ENCODE data around the gene PLCB1. TPM values are rescaled to one million over a fixed set of nuclear protein-coding genes. Genes with fewer than 3 reads are reported as not detected.

Gene PLCB1
- total RNA-seq, 1 donor: 13.4 TPM

DNA sequence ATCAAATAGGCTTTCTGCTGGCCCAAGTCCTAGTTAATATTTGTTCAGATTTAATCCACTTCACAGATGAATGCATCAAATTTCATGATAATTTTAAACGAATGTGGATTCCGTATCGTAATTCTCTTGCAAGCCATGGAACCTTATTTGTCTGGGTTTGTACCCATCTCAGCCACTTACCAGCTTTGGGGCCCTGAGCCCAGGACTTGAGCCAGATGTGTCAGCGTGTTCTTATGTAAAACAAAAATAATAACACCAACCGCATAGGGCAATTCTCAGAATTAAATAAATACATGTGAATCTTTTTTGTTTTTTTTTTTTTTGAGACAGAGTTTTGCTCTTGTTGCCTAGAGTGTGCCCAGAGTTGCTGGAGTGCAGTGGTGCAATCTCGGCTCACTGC lies 654.3 kb downstream of the PLCB1 start:
- no peaks in the 10 kb centered on the region for H3K27me3 ChIP-seq (ENCODE audit: insufficient read depth, low read length)
- H3K4me1 ChIP-seq (ENCODE audit: insufficient read depth, low read length): peaks cover 21% of the 10 kb centered on the region
- no peaks in the 10 kb centered on the region for H4K20me1 ChIP-seq (ENCODE audit: insufficient read depth, low read length)
- no peak overlapping the region for H3K4me3 ChIP-seq (ENCODE audit: insufficient read depth, low read length)
- no peaks in the 10 kb centered on the region for H3K79me2 ChIP-seq (ENCODE audit: insufficient read depth, low read length)
- no peaks in the 10 kb centered on the region for H3K36me3 ChIP-seq (ENCODE audit: insufficient read depth, low read length)
- TF ChIP-seq, protein P1, sequence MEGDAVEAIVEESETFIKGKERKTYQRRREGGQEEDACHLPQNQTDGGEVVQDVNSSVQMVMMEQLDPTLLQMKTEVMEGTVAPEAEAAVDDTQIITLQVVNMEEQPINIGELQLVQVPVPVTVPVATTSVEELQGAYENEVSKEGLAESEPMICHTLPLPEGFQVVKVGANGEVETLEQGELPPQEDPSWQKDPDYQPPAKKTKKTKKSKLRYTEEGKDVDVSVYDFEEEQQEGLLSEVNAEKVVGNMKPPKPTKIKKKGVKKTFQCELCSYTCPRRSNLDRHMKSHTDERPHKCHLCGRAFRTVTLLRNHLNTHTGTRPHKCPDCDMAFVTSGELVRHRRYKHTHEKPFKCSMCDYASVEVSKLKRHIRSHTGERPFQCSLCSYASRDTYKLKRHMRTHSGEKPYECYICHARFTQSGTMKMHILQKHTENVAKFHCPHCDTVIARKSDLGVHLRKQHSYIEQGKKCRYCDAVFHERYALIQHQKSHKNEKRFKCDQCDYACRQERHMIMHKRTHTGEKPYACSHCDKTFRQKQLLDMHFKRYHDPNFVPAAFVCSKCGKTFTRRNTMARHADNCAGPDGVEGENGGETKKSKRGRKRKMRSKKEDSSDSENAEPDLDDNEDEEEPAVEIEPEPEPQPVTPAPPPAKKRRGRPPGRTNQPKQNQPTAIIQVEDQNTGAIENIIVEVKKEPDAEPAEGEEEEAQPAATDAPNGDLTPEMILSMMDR (IDR thresholded peaks at IDR 0.05; ENCODE audit: extremely low read depth, low read depth, low read length): no peak
- no peak overlapping the region for H3K27ac ChIP-seq (ENCODE audit: low read depth, low read length)
- no peak overlapping the region for H3K4me2 ChIP-seq (ENCODE audit: insufficient read depth, low read length)
- H2AFZ ChIP-seq (ENCODE audit: low read length): no peak overlapping the region
- no peaks in the 10 kb centered on the region for H3K9me3 ChIP-seq (ENCODE audit: low read depth, low read length)
- no peak for DNase-seq (ENCODE audit: insufficient read length, low spot score, missing footprints)

DNA sequence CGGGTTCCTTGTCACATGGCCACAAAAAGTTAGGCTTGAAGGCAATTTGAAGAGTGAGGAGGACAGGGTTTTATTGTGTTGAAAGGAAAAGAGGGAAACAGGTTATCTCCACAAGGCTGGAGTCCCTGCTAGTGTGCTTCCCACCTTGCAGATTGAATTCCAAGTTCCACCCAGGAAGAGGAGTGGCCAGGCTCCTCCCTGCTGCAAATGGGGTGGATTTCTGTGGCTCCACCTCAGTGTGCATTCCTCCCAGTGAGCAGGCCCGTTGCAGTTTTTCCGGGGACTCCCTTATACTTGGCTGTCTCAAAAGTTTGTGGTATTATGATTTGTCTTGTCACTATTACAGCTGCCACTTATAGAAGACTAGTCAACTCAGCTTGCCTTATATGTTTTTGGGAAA lies 655.0 kb downstream of the PLCB1 start:
- Histone ChIP-seq H3K4me2 (ENCODE audit: insufficient read depth, low read length) (no peak overlapping the region), H3K4me1 (ENCODE audit: insufficient read depth, low read length) (peaks cover 21% of the 10 kb centered on the region), H3K36me3 (ENCODE audit: insufficient read depth, low read length) (no peaks in the 10 kb centered on the region), H3K27ac (ENCODE audit: low read depth, low read length) (no peak overlapping the region), H2AFZ (ENCODE audit: low read length) (no peak overlapping the region), H3K4me3 (ENCODE audit: insufficient read depth, low read length) (no peak overlapping the region), H3K9me3 (ENCODE audit: low read depth, low read length) (no peaks in the 10 kb centered on the region), H3K79me2 (ENCODE audit: insufficient read depth, low read length) (no peaks in the 10 kb centered on the region), H4K20me1 (ENCODE audit: insufficient read depth, low read length) (no peaks in the 10 kb centered on the region), H3K27me3 (ENCODE audit: insufficient read depth, low read length) (no peaks in the 10 kb centered on the region)
- no peak for DNase-seq (ENCODE audit: insufficient read length, low spot score, missing footprints)
- TF ChIP-seq, protein P1 (IDR thresholded peaks at IDR 0.05; ENCODE audit: extremely low read depth, low read depth, low read length): no peak

DNA sequence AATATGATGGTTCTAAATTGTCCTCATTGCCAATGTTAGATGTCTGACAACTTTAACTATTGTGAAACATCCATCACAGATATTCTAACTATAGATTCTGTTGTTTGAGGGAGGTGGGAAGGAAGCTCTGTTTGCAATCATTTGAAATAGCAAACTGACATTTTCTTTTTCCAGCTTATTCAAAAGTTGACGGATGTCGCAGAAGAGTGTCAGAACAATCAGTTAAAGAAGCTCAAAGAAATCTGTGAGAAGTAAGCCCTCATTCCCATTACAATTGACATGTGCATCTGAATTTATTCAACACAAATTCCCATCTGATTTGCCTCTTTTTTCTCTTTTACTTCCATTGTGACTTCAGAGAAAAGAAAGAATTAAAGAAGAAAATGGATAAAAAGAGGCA lies 656.2 kb downstream of the PLCB1 start:
- no peak for DNase-seq (ENCODE audit: insufficient read length, low spot score, missing footprints)
- Histone ChIP-seq H3K4me2 (ENCODE audit: insufficient read depth, low read length) (no peak overlapping the region), H3K27me3 (ENCODE audit: insufficient read depth, low read length) (no peaks in the 10 kb centered on the region), H3K36me3 (ENCODE audit: insufficient read depth, low read length) (no peaks in the 10 kb centered on the region), H3K4me1 (ENCODE audit: insufficient read depth, low read length) (peaks cover 12% of the 10 kb centered on the region), H3K27ac (ENCODE audit: low read depth, low read length) (no peak overlapping the region), H4K20me1 (ENCODE audit: insufficient read depth, low read length) (no peaks in the 10 kb centered on the region), H3K79me2 (ENCODE audit: insufficient read depth, low read length) (no peaks in the 10 kb centered on the region), H3K4me3 (ENCODE audit: insufficient read depth, low read length) (no peak overlapping the region), H2AFZ (ENCODE audit: low read length) (no peak overlapping the region), H3K9me3 (ENCODE audit: low read depth, low read length) (no peaks in the 10 kb centered on the region)
- TF ChIP-seq, protein P1 (IDR thresholded peaks at IDR 0.05; ENCODE audit: extremely low read depth, low read depth, low read length): no peak

DNA sequence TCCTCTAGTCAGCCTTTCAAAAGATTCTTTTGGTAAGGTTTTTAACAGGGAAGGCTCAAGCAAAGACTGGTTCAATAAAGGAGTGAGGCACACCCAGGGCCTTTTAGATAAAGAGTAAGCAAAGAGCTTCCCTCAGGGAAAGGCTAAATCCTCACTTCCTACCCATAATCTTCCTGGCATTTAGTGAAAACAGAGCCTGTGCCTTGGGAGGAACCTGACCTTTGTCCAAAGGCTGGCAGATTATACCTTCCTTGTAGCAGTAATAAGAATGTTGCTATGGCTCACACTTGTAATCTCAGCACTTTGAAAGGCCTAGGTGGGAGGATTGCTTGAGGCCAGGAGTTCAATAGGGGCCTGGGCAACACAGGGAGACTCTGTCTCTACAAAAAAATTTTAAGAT lies 656.8 kb downstream of the PLCB1 start:
- H3K9me3 ChIP-seq (ENCODE audit: low read depth, low read length): no peaks in the 10 kb centered on the region
- no peaks in the 10 kb centered on the region for H3K79me2 ChIP-seq (ENCODE audit: insufficient read depth, low read length)
- no peaks in the 10 kb centered on the region for H3K27me3 ChIP-seq (ENCODE audit: insufficient read depth, low read length)
- H3K4me2 ChIP-seq (ENCODE audit: insufficient read depth, low read length): no peak overlapping the region
- no peak for DNase-seq (ENCODE audit: insufficient read length, low spot score, missing footprints)
- peaks cover 6% of the 10 kb centered on the region for H3K4me1 ChIP-seq (ENCODE audit: insufficient read depth, low read length)
- no peak overlapping the region for H3K4me3 ChIP-seq (ENCODE audit: insufficient read depth, low read length)
- TF ChIP-seq, protein P1 (IDR thresholded peaks at IDR 0.05; ENCODE audit: extremely low read depth, low read depth, low read length): no peak
- no peaks in the 10 kb centered on the region for H3K36me3 ChIP-seq (ENCODE audit: insufficient read depth, low read length)
- no peak overlapping the region for H3K27ac ChIP-seq (ENCODE audit: low read depth, low read length)
- no peak overlapping the region for H2AFZ ChIP-seq (ENCODE audit: low read length)
- H4K20me1 ChIP-seq (ENCODE audit: insufficient read depth, low read length): no peaks in the 10 kb centered on the region
